Right cardiac atrium (tissue), 5 donors: ENCODE data around the gene JUNB. TPM values are rescaled to one million over a fixed set of nuclear protein-coding genes. Genes with fewer than 3 reads are reported as not detected.

Experiments
- ATAC-seq, 2 donors: fragments of 200-7000 bp; cut with Tn5 transposase; one replicate each; pipeline versions ENCODE4 v1.8.0 to v1.9.1; 2020; ENCODE audit warnings: moderate library complexity in 2 of 2, mild to moderate bottlenecking in 1 of 2
- DNase-seq, 3 donors: peaks; one replicate each; pipeline ENCODE4 v3.0.0-alpha.2; 2020
- H3K27ac ChIP-seq: one replicate; pipeline ENCODE4 v1.5.1; 2013; ENCODE audit warnings: mild to moderate bottlenecking, low read length, control low read depth, moderate library complexity
- H3K27me3 ChIP-seq: one replicate; pipeline ENCODE4 v1.6.1; 2013; ENCODE audit not compliant: control insufficient read depth, insufficient read depth
- H3K4me1 ChIP-seq: one replicate; pipeline ENCODE4 v1.6.1; 2013; ENCODE audit warnings: low read length; ENCODE audit not compliant: control insufficient read depth, insufficient read depth
- H3K4me3 ChIP-seq: one replicate; pipeline ENCODE4 v1.5.1; 2013; ENCODE audit warnings: low read length, control low read depth
- H3K9me3 ChIP-seq: one replicate; pipeline ENCODE4 v1.6.1; 2013; ENCODE audit warnings: low read length; ENCODE audit not compliant: control insufficient read depth
- WGBS: extraction: QIAGEN DNeasy Blood & Tissue Kit; methylation state at CpG from one replicate; pipeline ENCODE4 v1.1.7; 2013; 5-methylcytosine and 5-hydroxymethylcytosine counted together
- intact Hi-C, 4 donors: fragments of 100-400 bp; cut with DNase I; formaldehyde crosslinking; loops; one replicate each; pipeline versions ENCODE4 v1.11.0 to v1.14.0; 2022 to 2023
- microRNA-seq, 2 donors: library from miRNA; unstranded; fragments of <30 nt; microRNA quantifications; one replicate each; pipeline ENCODE4 v1.2.0, GENCODE V29; 2020 to 2021
- polyA plus RNA-seq: library from polyadenylated mRNA; stranded (reverse); fragments of 200-250 nt; gene quantifications from one replicate; pipeline ENCODE4 v1.2.3, GENCODE V29; 2013
- total RNA-seq, 4 donors: library from RNA; stranded (reverse); fragmentation: NEBNext Ultra II Directional; extraction: Animal tissue kit (Norgen Biotek cat#: 25700); gene quantifications; one replicate each; pipeline ENCODE4 v1.2.1, GENCODE V29; 2021
- donor health status: healthy with polysubstance abuse.
- donor health status: DM: no; HTN: yes; CAD: no.
- donor health status: DM: no; HTN: no; CAD: no.
- donor health status: DM: no; HTN: yes; CAD: no; lungs with severe emphysema.
- donor health status: DM: yes; HTN: yes; CAD: no.

JUNB gene
- total and polyA plus RNA-seq, 5 donors: 29.9 to 209 (median 52.5) TPM

DNA sequence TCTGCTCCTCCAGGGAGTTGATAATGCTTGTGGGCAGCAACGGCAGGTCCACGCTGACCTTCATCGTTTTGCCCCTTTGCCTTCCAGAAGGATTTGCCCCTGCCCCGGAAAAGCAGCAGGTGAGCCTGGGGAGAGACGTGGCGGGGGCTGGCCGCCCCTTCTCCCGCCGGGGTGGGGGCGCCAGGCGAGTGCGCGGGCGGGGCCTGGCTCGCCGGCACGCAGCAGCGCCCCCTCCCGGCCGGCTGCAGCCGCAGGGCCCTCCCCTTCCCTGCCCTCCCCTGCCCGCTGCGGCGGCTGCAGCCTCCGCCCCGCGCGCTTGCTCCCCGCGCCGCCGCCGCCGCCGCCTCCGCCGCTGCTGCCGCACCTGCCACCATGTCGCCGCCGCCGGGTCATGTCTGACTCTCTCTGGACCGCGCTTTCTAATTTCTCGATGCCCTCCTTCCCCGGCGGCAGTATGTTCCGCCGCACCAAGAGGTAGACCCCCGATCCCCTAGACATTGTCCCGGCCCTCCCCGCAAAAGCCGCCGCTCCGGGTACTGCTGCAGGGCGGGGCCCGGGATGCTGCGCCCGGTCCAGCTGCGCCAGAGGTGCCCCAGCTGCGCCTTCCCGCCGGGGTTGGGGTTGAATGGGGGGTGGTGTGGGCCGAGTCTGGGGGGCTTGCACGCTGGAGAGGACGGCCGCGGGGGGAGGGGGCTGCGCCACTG, 47.0 kb downstream of the JUNB start, which contains the start of gene MAST1:
TSS of gene MAST1 (plus strand) at position 334 of the 704 bp plus-strand sequence. CDS start at position 392, 58 bp downstream.
- Histone ChIP-seq H3K4me3 (peak within 1 kb of the TSS; percentile 38), H3K27ac (no peak within 1 kb of the TSS), H3K9me3 (no peaks in the 10 kb centered on the region), H3K4me1 (peaks cover 2% of the 10 kb centered on the region), H3K27me3 (no peaks in the 10 kb centered on the region)
- 1% methylated on average over 67 of the region's 69 CpGs for WGBS
- intact Hi-C loops: no loop called here
- peak; percentile 44 to 47 for ATAC-seq
- peak; percentile 18 to 68 (median 62) for DNase-seq

DNA sequence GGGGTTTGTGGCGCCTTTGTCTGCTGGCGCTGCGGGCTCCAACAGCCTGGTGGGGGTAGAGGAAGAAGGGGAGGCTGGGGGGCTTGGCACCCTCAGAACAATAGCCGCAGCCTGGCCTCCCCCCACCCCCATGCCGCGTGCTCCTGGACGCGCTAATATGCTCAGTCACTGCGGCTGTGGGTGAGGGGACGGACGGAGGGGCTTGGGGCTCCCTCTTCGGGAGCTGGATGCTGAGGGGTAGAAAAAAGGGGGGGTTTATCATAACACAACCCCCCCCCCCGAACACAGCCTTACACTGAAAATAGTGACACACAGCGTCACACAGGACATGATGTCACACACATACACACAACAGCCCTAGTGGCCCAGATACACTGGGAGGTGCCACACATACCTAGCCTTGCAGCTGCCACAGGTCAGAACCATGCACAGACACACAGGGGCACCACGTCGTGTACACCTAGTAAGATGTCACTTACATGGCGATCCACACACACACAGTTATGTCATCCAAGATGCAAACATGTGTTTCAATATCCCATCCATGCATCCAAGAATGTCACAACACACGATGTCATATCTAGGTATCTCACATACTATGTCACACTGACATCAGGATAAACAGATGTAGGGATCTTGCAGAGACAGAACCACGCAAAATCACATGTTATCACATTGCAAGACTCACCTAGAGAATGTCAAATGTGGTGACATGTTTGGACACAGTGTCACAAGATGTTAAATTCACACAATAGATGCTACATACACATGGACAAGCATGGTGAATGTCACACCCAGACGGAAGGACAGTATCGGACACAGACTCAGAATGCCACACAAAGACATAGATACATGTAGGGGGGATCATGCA, 47.8 kb downstream of the JUNB start:
- intact Hi-C loops: no loop called here
- ATAC-seq: no peak
- Histone ChIP-seq H3K4me3 (peak overlapping the region; percentile 38), H3K27ac (no peak overlapping the region), H3K27me3 (no peaks in the 10 kb centered on the region), H3K4me1 (peaks cover 2% of the 10 kb centered on the region), H3K9me3 (no peaks in the 10 kb centered on the region)
- 20% methylated on average over 21 of the region's 21 CpGs for WGBS
- DNase-seq: no peak

DNA sequence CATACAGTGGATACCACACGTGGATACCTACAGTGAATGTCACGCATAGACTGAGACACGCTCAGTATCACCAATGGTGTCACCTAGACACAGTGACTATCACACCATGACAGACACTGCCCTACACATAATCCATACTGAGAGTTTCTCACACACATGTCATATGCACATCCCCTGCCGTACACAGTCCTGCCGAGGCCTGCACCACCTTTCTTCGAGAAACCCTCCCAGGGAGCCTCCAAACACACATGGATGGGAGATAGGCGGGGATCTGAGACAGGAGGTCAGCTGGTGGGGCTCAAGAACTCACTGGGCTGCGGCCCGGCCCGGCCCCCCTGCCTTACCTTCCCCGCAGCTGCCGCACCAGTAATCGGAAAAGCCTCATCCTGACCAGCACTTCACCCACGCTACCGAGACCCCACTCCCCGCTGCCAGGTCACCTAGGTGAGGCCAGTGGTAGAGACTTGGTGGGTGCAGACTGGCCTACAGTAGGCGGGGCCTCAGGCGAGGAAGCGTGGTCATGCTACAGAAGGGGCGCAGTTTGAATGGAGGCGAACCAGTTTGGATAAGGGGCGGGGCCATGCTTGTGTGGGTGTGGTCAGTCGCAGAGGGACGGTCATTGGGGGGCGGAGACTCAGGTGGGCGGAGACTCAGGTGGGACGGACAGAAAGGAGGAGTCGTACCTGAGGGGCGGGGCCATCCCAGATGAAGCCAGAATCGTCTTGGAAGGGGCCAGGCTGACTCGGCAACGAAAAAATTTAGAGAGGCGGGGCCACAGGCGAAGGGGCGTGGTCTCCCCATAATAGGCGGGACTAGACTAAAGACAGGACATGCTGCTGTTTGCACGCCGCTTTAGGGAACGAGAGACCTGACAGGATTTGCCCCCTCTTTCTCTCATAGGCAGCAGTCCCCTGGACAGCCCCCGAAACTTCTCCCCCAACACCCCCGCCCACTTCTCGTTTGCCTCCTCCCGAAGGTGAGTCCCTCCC, 49.1 kb downstream of the JUNB start:
- no peak overlapping the region for H3K27ac ChIP-seq
- no peak overlapping the region for H3K4me3 ChIP-seq
- H3K4me1 ChIP-seq: peaks cover 2% of the 10 kb centered on the region
- intact Hi-C loops: loop anchor here in 1 of 4 donors (10.0 kb wide), 1 partner anchor 166 kb away; no protein-coding TSS in a partner anchor
- DNase-seq (peak; percentile 52 to 78 (median 67)), ATAC-seq (peak; percentile 45 to 55)
- H3K9me3 ChIP-seq: no peaks in the 10 kb centered on the region
- H3K27me3 ChIP-seq: no peaks in the 10 kb centered on the region
- WGBS: 23% methylated on average over 43 of the region's 43 CpGs

DNA sequence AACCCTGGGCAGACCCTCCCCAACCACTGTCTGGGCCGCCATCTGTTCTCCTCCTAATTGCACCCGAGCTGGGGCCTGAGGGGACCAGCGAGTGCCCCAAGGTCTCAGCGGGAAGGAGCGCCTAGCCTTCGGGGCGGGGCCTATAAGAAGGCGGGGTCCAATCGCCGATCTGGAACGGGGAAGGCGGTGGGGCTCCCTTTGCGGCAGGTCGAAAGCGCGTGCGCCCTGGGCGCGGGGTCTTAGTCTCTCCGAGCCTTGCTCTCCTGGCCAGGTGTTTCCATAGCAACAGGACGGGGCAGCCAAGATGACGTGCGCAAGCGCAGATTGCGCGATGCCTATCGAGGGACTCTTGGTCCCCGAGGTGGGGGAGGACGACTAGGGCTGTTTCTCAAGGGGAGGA, 49.8 kb downstream of the JUNB start:
- 2% methylated on average over 29 of the region's 29 CpGs for WGBS
- DNase-seq: peak in 2 of 3 donors; percentile 54 to 64
- Histone ChIP-seq H3K4me1 (peaks cover 2% of the 10 kb centered on the region), H3K9me3 (no peaks in the 10 kb centered on the region), H3K27ac (no peak overlapping the region), H3K4me3 (no peak overlapping the region), H3K27me3 (no peaks in the 10 kb centered on the region)
- intact Hi-C loops: loop anchor here in 1 of 4 donors (10.0 kb wide), 1 partner anchor 166 kb away; no protein-coding TSS in a partner anchor
- ATAC-seq: peak; percentile 5 to 9

DNA sequence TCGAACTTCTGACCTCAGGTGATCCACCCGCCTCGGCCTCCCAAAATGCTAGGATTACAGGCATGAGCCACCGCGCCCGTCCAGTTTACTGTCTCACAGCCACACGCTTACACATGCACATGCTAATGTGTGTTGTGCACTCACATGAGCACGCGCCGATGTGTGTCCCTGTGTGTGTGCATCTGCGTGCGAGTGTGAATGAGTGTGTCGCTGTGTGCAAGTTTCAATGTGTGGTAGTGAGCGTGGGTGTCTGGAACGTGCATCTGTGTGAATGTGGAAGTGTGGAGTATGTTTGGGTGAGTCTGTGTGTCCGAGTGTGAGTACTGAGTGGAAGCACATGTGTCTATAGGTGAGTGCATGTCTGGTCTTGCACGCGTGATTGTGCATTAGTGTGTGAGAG, 51.2 kb downstream of the JUNB start:
- H3K4me1 ChIP-seq: peaks cover 2% of the 10 kb centered on the region
- H3K27ac ChIP-seq: no peak overlapping the region
- no peaks in the 10 kb centered on the region for H3K9me3 ChIP-seq
- ATAC-seq (no peak), DNase-seq (no peak)
- WGBS: 94% methylated on average over 18 of the region's 18 CpGs
- no peak overlapping the region for H3K4me3 ChIP-seq
- intact Hi-C loops: loop anchor here in 1 of 4 donors (10.0 kb wide), 1 partner anchor 168 kb away; no protein-coding TSS in a partner anchor
- no peaks in the 10 kb centered on the region for H3K27me3 ChIP-seq

Small RNA genes within 50 kb of the gene (microRNA-seq; reads per million reads assigned to microRNA genes)
- gene MIR5684: 0.42 to 0.54 reads per million in 2 donors

Other genes with a start within 250 kb of the JUNB start
- gene ZNF564, start 240.0 kb upstream of the JUNB start, total RNA-seq: 10 to 100 TPM; 10.1 to 13.6 (median 12.1) TPM
- 4.6 TPM for gene ZNF564, start 240.0 kb upstream of the JUNB start, polyA plus RNA-seq
- gene ZNF490, start 180.7 kb upstream of the JUNB start, total RNA-seq: 1 to 10 TPM; 4.9 to 7.1 (median 6.0) TPM
- 0.86 TPM for gene ZNF490, start 180.7 kb upstream of the JUNB start, polyA plus RNA-seq
- gene ZNF791, start 180.6 kb upstream of the JUNB start, total RNA-seq: 10 to 100 TPM; 19.8 to 26.7 (median 20.9) TPM
- gene ZNF791, start 180.6 kb upstream of the JUNB start, polyA plus RNA-seq: 6.8 TPM
- gene MAN2B1, start 124.7 kb upstream of the JUNB start, total RNA-seq: 10 to 100 TPM; 32.7 to 52.6 (median 42.1) TPM
- gene MAN2B1, start 124.7 kb upstream of the JUNB start, polyA plus RNA-seq: 19.8 TPM
- gene WDR83, start 124.7 kb upstream of the JUNB start, total RNA-seq: 10 to 100 TPM in 1 of 4 donors, 1 to 10 TPM in 3; 6.3 to 10.5 (median 8.1) TPM
- 10.0 TPM for gene WDR83, start 124.7 kb upstream of the JUNB start, polyA plus RNA-seq
- 10 to 100 TPM; 40.8 to 52.0 (median 49.7) TPM for gene DHPS, start 109.6 kb upstream of the JUNB start, total RNA-seq
- gene DHPS, start 109.6 kb upstream of the JUNB start, polyA plus RNA-seq: 49.4 TPM
- not detected for gene GNG14, start 103.5 kb upstream of the JUNB start, total RNA-seq
- not detected for gene GNG14, start 103.5 kb upstream of the JUNB start, polyA plus RNA-seq
- 1 to 10 TPM; 1.2 to 2.0 (median 1.9) TPM for gene FBXW9, start 94.9 kb upstream of the JUNB start, total RNA-seq
- 2.1 TPM for gene FBXW9, start 94.9 kb upstream of the JUNB start, polyA plus RNA-seq
- 10 to 100 TPM; 44.3 to 54.6 (median 45.0) TPM for gene TNPO2, start 67.6 kb upstream of the JUNB start, total RNA-seq
- gene TNPO2, start 67.6 kb upstream of the JUNB start, polyA plus RNA-seq: 24.8 TPM
- 100 to 1,000 TPM; 112 to 135 (median 129) TPM for gene TRIR, start 56.8 kb upstream of the JUNB start, total RNA-seq
- 219 TPM for gene TRIR, start 56.8 kb upstream of the JUNB start, polyA plus RNA-seq
- 10 to 100 TPM; 49.7 to 64.7 (median 58.2) TPM for gene GET3, start 54.0 kb upstream of the JUNB start, total RNA-seq
- 87.2 TPM for gene GET3, start 54.0 kb upstream of the JUNB start, polyA plus RNA-seq
- not detected for gene BEST2, start 39.7 kb upstream of the JUNB start, total RNA-seq
- not detected for gene BEST2, start 39.7 kb upstream of the JUNB start, polyA plus RNA-seq
- 10 to 100 TPM in 2 of 4 donors, 1 to 10 TPM in 2; 9.3 to 22.9 (median 13.4) TPM for gene HOOK2, start 15.9 kb upstream of the JUNB start, total RNA-seq
- 18.0 TPM for gene HOOK2, start 15.9 kb upstream of the JUNB start, polyA plus RNA-seq
- gene PRDX2, start 10.3 kb downstream of the JUNB start, total RNA-seq: 100 to 1,000 TPM; 595 to 772 (median 666) TPM
- 834 TPM for gene PRDX2, start 10.3 kb downstream of the JUNB start, polyA plus RNA-seq
- 1 to 10 TPM; 2.2 to 3.6 (median 3.0) TPM for gene THSD8, start 10.6 kb downstream of the JUNB start, total RNA-seq
- 2.5 TPM for gene THSD8, start 10.6 kb downstream of the JUNB start, polyA plus RNA-seq
- 1 to 10 TPM; 2.6 to 4.6 (median 3.7) TPM for gene RNASEH2A, start 15.1 kb downstream of the JUNB start, total RNA-seq
- gene RNASEH2A, start 15.1 kb downstream of the JUNB start, polyA plus RNA-seq: 3.5 TPM
- gene RTBDN, start 43.1 kb downstream of the JUNB start, total RNA-seq: not detected
- gene RTBDN, start 43.1 kb downstream of the JUNB start, polyA plus RNA-seq: not detected
- gene MAST1, start 47.0 kb downstream of the JUNB start, total RNA-seq: under 1 TPM in 3 of 4 donors, not detected in 1; 0.31 to 0.59 (median 0.34) TPM
- 0.20 TPM for gene MAST1, start 47.0 kb downstream of the JUNB start, polyA plus RNA-seq
- gene DNASE2, start 90.0 kb downstream of the JUNB start, total RNA-seq: 10 to 100 TPM; 22.2 to 30.6 (median 24.5) TPM
- gene DNASE2, start 90.0 kb downstream of the JUNB start, polyA plus RNA-seq: 19.2 TPM
- not detected for gene KLF1, start 95.7 kb downstream of the JUNB start, total RNA-seq
- gene KLF1, start 95.7 kb downstream of the JUNB start, polyA plus RNA-seq: not detected
- 10 to 100 TPM; 22.7 to 38.2 (median 27.4) TPM for gene GCDH, start 99.7 kb downstream of the JUNB start, total RNA-seq
- gene GCDH, start 99.7 kb downstream of the JUNB start, polyA plus RNA-seq: 26.1 TPM
- gene SYCE2, start 127.8 kb downstream of the JUNB start, total RNA-seq: under 1 TPM in 1 of 4 donors, not detected in 3; 0.48 TPM
- gene SYCE2, start 127.8 kb downstream of the JUNB start, polyA plus RNA-seq: 0.07 TPM
- 10 to 100 TPM; 32.6 to 44.8 (median 42.9) TPM for gene FARSA, start 142.2 kb downstream of the JUNB start, total RNA-seq
- gene FARSA, start 142.2 kb downstream of the JUNB start, polyA plus RNA-seq: 38.7 TPM
- 100 to 1,000 TPM; 314 to 703 (median 631) TPM for gene CALR, start 147.1 kb downstream of the JUNB start, total RNA-seq
- 374 TPM for gene CALR, start 147.1 kb downstream of the JUNB start, polyA plus RNA-seq
- gene RAD23A, start 154.4 kb downstream of the JUNB start, total RNA-seq: 100 to 1,000 TPM; 127 to 137 (median 133) TPM
- gene RAD23A, start 154.4 kb downstream of the JUNB start, polyA plus RNA-seq: 122 TPM
- gene GADD45GIP1, start 165.7 kb downstream of the JUNB start, total RNA-seq: 10 to 100 TPM; 24.3 to 33.2 (median 29.1) TPM
- gene GADD45GIP1, start 165.7 kb downstream of the JUNB start, polyA plus RNA-seq: 64.5 TPM
- 10 to 100 TPM in 2 of 4 donors, 1 to 10 TPM in 2; 5.0 to 13.8 (median 11.1) TPM for gene DAND5, start 178.1 kb downstream of the JUNB start, total RNA-seq
- 7.0 TPM for gene DAND5, start 178.1 kb downstream of the JUNB start, polyA plus RNA-seq
- 100 to 1,000 TPM; 123 to 168 (median 156) TPM for gene NFIX, start 204.0 kb downstream of the JUNB start, total RNA-seq
- 67.4 TPM for gene NFIX, start 204.0 kb downstream of the JUNB start, polyA plus RNA-seq